Measurements from ENCODE around the gene GPR78.

Gene GPR78

GRCh38 chr4:8552024-8552423 lies 28.2 kb upstream of the GPR78 start:
- no peak for DNase-seq (ENCODE audit: low read depth)
- TF ChIP-seq, protein P1, sequence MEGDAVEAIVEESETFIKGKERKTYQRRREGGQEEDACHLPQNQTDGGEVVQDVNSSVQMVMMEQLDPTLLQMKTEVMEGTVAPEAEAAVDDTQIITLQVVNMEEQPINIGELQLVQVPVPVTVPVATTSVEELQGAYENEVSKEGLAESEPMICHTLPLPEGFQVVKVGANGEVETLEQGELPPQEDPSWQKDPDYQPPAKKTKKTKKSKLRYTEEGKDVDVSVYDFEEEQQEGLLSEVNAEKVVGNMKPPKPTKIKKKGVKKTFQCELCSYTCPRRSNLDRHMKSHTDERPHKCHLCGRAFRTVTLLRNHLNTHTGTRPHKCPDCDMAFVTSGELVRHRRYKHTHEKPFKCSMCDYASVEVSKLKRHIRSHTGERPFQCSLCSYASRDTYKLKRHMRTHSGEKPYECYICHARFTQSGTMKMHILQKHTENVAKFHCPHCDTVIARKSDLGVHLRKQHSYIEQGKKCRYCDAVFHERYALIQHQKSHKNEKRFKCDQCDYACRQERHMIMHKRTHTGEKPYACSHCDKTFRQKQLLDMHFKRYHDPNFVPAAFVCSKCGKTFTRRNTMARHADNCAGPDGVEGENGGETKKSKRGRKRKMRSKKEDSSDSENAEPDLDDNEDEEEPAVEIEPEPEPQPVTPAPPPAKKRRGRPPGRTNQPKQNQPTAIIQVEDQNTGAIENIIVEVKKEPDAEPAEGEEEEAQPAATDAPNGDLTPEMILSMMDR (conservative IDR thresholded peaks at IDR 0.05; ENCODE audit: low read depth, low read length): no peak
- H3K4me3 ChIP-seq (ENCODE audit: low read length): no peak overlapping the region

DNA sequence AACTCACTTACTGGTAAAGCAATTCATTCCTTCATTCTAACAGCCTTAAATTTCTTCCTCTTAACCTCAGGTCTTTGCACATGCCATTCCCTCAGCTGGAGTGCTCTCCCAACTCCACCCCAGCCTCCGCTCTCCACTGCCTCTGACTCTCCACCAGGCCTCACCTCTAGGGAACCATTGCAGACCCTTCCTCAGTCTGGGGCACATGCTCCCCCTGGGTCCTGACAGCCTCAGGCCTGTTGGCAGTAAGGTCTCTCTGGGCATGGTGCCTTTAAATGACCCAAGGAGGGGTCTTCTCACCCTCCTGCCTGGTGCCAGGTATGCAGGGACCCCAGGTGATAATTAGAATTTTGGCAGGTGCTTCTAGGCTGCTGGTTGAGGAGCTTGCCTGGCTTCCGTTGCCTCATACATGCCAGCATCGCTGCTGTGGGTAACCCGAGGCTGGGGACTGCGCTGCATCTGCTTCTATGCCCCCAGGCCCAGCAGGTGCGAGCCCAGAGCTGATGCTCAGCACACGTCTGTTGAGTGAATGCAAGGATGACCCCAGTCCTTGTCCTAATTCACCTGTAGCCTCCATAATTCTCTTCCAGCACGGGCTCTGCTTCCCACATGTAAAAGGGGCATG lies 27.5 kb upstream of the GPR78 start:
- no peak for DNase-seq (ENCODE audit: low read depth)
- H3K4me3 ChIP-seq (ENCODE audit: low read length): no peak overlapping the region
- TF ChIP-seq, protein P1 (conservative IDR thresholded peaks at IDR 0.05; ENCODE audit: low read depth, low read length): no peak

GRCh38 chr4:8553216-8553615 lies 27.0 kb upstream of the GPR78 start:
- DNase-seq (ENCODE audit: low read depth): no peak
- H3K4me3 ChIP-seq (ENCODE audit: low read length): no peak overlapping the region
- TF ChIP-seq, protein P1 (conservative IDR thresholded peaks at IDR 0.05; ENCODE audit: low read depth, low read length): no peak

DNA sequence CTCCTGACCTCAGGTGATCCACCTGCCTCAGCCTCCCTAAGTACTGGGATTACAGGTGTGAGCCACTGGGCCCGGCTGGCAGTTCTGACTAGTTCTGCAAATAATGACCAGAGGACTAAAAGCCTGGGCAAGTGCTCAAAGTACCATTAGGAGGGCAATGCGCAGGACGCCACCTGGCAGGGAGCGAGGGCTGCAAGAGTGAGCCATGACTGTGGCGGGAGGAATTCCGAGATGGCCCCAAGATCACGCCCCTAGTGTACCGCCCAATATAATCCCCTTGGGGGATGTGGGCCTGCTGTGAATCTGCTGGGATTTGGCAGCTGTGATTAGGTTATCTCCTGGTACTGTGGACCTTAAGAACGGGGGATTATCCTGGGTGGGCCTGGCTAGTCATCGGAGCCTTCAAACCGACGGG lies 26.2 kb upstream of the GPR78 start:
- TF ChIP-seq, protein P1 (conservative IDR thresholded peaks at IDR 0.05; ENCODE audit: low read depth, low read length): no peak
- H3K4me3 ChIP-seq (ENCODE audit: low read length): no peak overlapping the region
- DNase-seq (ENCODE audit: low read depth): no peak

DNA sequence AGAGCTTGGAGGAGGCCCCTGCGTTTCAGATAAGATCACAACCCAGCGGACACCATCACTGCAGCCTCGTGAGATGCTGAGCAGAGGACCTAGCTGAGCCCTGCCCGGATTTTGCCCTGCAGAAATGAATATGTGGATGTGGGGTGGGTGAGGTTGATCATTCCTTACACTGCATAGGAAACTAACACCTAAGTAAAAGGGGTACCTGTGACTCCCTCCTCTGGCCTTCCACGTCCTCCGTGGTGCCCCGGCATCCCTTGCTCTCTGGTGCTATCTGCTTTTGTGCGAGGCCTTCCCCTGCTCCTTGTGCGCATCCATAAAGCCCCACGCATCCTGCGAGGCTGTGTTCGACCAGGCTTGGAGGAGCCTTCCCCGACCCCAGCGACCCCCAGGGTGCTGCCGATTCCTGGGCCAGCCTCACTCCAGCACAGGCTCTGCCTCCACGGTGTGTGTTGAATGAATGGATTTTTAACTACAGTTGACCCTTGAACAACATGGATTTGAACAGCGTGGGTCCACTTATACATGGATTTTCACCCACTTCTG lies 25.6 kb upstream of the GPR78 start:
- no peak overlapping the region for H3K4me3 ChIP-seq (ENCODE audit: low read length)
- TF ChIP-seq, protein P1 (conservative IDR thresholded peaks at IDR 0.05; ENCODE audit: low read depth, low read length): no peak

GRCh38 chr4:8555716-8556115 lies 24.5 kb upstream of the GPR78 start:
- DNase-seq (ENCODE audit: low read depth): no peak
- no peak overlapping the region for H3K4me3 ChIP-seq (ENCODE audit: low read length)
- TF ChIP-seq, protein P1 (conservative IDR thresholded peaks at IDR 0.05; ENCODE audit: low read depth, low read length): no peak

More for the DNA sequence above, 25.6 kb upstream of the GPR78 start:
- DNase-seq (ENCODE audit: low read depth): no peak
